Loucy (cell line): ENCODE results near the gene TRPC3.

ENCODE experiments used
- EZH2phosphoT487 ChIP-seq: fragments of 200-600 bp; IDR thresholded peaks from 2 replicates; pipeline ENCODE4 v1.6.1; 2018; ENCODE audit warnings: antibody characterized with exemption, mild to moderate bottlenecking, moderate library complexity, borderline replicate concordance
- TF ChIP-seq, protein P1 (sequence below): fragments of 200-600 bp; sonication (generic); conservative IDR thresholded peaks from 2 replicates; pipeline ENCODE4 v1.5.1; 2014; ENCODE audit warnings: mild to moderate bottlenecking, antibody characterized with exemption, low read length

DNA sequence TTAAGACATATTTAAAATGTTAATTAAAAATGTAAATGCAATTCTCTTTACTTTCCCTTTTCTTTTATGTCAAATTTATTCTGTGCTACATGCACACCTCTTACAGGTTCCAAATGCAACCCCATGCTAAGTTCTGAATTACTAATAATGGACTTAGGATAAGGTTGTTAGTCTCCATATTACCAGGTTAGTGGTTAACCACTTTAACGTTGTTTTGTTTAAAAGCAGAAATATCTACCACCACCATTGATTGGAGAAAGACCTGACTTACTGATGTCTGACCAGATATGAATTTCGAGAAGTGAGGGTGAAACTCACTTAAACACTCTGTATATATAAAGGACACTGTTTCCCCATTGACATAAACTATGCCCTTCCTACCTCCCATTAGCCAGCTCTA lies 6.9 kb upstream of the TRPC3 start:
- TF ChIP-seq, protein P1, sequence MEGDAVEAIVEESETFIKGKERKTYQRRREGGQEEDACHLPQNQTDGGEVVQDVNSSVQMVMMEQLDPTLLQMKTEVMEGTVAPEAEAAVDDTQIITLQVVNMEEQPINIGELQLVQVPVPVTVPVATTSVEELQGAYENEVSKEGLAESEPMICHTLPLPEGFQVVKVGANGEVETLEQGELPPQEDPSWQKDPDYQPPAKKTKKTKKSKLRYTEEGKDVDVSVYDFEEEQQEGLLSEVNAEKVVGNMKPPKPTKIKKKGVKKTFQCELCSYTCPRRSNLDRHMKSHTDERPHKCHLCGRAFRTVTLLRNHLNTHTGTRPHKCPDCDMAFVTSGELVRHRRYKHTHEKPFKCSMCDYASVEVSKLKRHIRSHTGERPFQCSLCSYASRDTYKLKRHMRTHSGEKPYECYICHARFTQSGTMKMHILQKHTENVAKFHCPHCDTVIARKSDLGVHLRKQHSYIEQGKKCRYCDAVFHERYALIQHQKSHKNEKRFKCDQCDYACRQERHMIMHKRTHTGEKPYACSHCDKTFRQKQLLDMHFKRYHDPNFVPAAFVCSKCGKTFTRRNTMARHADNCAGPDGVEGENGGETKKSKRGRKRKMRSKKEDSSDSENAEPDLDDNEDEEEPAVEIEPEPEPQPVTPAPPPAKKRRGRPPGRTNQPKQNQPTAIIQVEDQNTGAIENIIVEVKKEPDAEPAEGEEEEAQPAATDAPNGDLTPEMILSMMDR = no peak
- TF ChIP-seq EZH2phosphoT487 = no peak
